ENCODE results near the gene XAB2. TPM values are rescaled to one million over a fixed set of nuclear protein-coding genes. Genes with fewer than 3 reads are reported as not detected.
A peak's percentile ranks its signal among the peaks of the same experiment; 100 is the strongest.

Gene XAB2
- total and polyA plus RNA-seq, 2 experiments from 2014 or later = 12.2 to 33.0 TPM

DNA sequence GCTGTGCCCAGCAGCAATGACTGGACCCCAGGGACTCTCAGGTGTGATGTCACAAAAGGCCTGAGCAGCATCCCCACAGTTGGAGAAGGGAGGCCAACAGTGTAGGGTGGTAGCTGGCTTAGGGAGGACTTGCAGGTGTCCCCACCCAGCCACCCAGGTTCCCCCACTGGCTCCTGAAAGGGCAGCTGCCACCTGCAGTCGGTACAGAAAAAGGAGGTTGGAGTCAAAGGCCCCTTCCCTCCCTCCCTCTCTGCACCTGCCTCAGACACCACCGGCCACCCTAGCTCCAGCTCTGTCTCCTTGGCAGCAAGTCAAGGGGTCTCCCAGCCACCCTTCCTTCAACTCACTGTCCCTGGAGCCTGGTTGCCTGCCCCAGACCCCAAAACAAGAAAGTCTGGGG, 4.4 kb upstream of the XAB2 start, which contains the start of gene PCP2:
PCP2 (minus strand) TSS at position 22 of the 400 bp plus-strand sequence. CDS start 262 bp downstream, outside the sequence.
- Histone ChIP-seq H3K9ac (no peak within 1 kb of the TSS), H3F3A (ENCODE audit: insufficient read depth) (no peaks in the 10 kb centered on the region), H3K36me3 (ENCODE audit: low read depth) (no peaks in the 10 kb centered on the region), H2AFZ (no peak within 1 kb of the TSS), H3K9me3 (ENCODE audit: low read depth) (no peaks in the 10 kb centered on the region), H3K27me3 (replicated peaks; ENCODE audit: insufficient read depth) (0 out of 2 replicates have a peak, but pooled peaks cover 7% of the 10 kb centered on the region), H3K4me2 (ENCODE audit: unreplicated experiment) (no peak within 1 kb of the TSS), H3K27ac (no peak within 1 kb of the TSS), H3K79me2 (ENCODE audit: insufficient read depth) (peaks cover 31% of the 10 kb centered on the region), H4K20me1 (ENCODE audit: insufficient read depth) (no peaks in the 10 kb centered on the region), H3K4me1 (ENCODE audit: insufficient read depth) (peaks cover 7% of the 10 kb centered on the region; the same call in 1 of the 2 replicates), H3K9me2 (ENCODE audit: insufficient read depth) (no peaks in the 10 kb centered on the region), H3K4me3 (no peak within 1 kb of the TSS)
- in situ Hi-C loops (cut with MboI) = no loop called here
- 20 to 25% methylated on average over 2 of the region's 2 CpGs for WGBS, 2 experiments (ENCODE audit: low coverage in 1 of 2, low lambda C conversion rate in 2 of 2, missing lambda C conversion rate in 2 of 2)
- no peak for DNase-seq
- TF ChIP-seq EZH2 (IDR thresholded peaks at IDR 0.05; ENCODE audit: insufficient read depth, poor library complexity, severe bottlenecking) (no peak), EZH2phosphoT487 (IDR thresholded peaks at IDR 0.05; ENCODE audit: insufficient read depth, low read depth) (no peak)

- Histone ChIP-seq H3K79me2 (ENCODE audit: insufficient read depth) (peaks cover 42% of the 10 kb centered on the region), H3K27ac (no peak overlapping the region), H3K4me1 (ENCODE audit: insufficient read depth) (peaks cover 14% of the 10 kb centered on the region), H3F3A (ENCODE audit: insufficient read depth) (no peaks in the 10 kb centered on the region), H3K4me2 (ENCODE audit: unreplicated experiment) (no peak overlapping the region), H3K9me3 (ENCODE audit: low read depth) (no peaks in the 10 kb centered on the region), H3K4me3 (no peak overlapping the region), H2AFZ (no peak overlapping the region), H3K36me3 (ENCODE audit: low read depth) (no peaks in the 10 kb centered on the region), H3K27me3 (replicated peaks; ENCODE audit: insufficient read depth) (0 out of 2 replicates have a peak, but pooled peaks cover 3% of the 10 kb centered on the region), H3K9me2 (ENCODE audit: insufficient read depth) (no peaks in the 10 kb centered on the region), H3K9ac (no peak overlapping the region), H4K20me1 (ENCODE audit: insufficient read depth) (no peaks in the 10 kb centered on the region)
- no peak for DNase-seq
- in situ Hi-C loops (cut with MboI) = no loop called here
- TF ChIP-seq EZH2phosphoT487 (IDR thresholded peaks at IDR 0.05; ENCODE audit: insufficient read depth, low read depth) = no peak
- TF ChIP-seq EZH2 (IDR thresholded peaks at IDR 0.05; ENCODE audit: insufficient read depth, poor library complexity, severe bottlenecking) = no peak
- WGBS, 2 experiments (ENCODE audit: low coverage in 1 of 2, low lambda C conversion rate in 2 of 2, missing lambda C conversion rate in 2 of 2) = 87 to 90% methylated on average over 28 to 40 of the region's 40 CpGs
These were observed 3.2 kb upstream of the XAB2 start for GRCh38 chr19:7632340-7633203.

DNA sequence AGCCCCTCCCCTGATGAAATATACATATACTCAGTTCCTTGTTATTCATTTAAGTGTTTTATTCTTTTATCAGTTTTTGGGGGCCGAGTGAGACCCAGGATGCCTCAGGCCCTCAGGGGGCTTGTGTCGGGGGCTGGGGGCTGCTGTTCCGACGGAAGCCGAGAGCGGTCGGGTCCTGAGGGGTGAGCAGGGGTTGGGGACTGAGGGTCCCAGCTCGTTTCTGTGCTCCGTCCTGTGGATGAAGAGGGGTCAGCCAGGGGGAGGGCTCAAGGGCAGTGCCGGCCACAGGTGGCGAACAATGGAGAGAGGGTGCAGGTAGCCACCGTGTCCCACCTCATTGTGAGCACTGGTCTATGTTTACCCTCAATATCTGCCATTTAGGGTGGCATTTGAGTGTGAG, 2.2 kb upstream of the XAB2 start:
- Histone ChIP-seq H3F3A (ENCODE audit: insufficient read depth) (no peaks in the 10 kb centered on the region), H2AFZ (no peak overlapping the region), H3K4me3 (no peak overlapping the region), H3K27me3 (replicated peaks; ENCODE audit: insufficient read depth) (no peaks in the 10 kb centered on the region), H3K9me3 (ENCODE audit: low read depth) (no peaks in the 10 kb centered on the region), H3K36me3 (ENCODE audit: low read depth) (no peaks in the 10 kb centered on the region), H4K20me1 (ENCODE audit: insufficient read depth) (no peaks in the 10 kb centered on the region), H3K4me1 (ENCODE audit: insufficient read depth) (peaks cover 14% of the 10 kb centered on the region), H3K9me2 (ENCODE audit: insufficient read depth) (no peaks in the 10 kb centered on the region), H3K79me2 (ENCODE audit: insufficient read depth) (peaks cover 52% of the 10 kb centered on the region), H3K27ac (no peak overlapping the region), H3K4me2 (ENCODE audit: unreplicated experiment) (no peak overlapping the region), H3K9ac (no peak overlapping the region)
- in situ Hi-C loops (cut with MboI) = no loop called here
- DNase-seq = no peak
- WGBS, 2 experiments (ENCODE audit: low coverage in 1 of 2, low lambda C conversion rate in 2 of 2, missing lambda C conversion rate in 2 of 2) = 87 to 90% methylated on average over 8 to 12 of the region's 12 CpGs
- no peak for TF ChIP-seq EZH2 (IDR thresholded peaks at IDR 0.05; ENCODE audit: insufficient read depth, poor library complexity, severe bottlenecking)
- no peak for TF ChIP-seq EZH2phosphoT487 (IDR thresholded peaks at IDR 0.05; ENCODE audit: insufficient read depth, low read depth)

DNA sequence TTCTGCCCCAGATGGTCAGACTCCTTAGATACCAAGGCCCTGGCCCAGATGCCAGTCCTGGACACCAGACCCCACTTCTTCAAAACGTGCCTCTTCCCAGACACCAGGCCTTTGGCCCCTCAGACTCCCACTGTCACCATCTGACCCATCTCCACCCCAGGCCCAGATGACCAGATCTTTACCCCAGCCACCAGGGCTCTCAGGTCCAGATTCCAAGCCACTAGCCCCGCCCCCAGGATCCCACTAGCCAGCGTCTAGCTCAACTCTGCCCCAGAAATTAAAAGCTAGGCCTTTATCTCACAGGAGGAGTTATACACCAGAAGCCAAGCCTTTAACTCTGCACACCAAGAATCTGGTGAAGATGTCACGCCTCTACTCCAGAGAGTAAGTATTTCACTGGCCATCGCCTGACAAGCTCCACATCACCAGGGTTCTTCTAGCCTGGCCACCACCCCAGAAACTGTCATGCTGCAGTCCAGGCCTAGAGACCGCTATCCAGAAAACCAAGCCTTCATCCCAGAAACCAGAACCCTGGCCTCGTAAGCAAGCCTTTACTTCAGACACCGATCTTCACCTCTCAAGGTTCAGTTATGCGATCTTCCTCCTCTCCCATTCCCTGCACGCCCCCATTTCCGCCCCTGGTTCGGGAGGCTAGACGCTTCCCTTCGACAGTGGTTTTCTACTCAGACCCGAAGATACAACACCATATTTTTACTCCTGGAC, 595 bp downstream of the XAB2 start:
- H3K9ac ChIP-seq = peak overlapping the region; percentile 100
- H2AFZ ChIP-seq = peak overlapping the region; percentile 80
- no peaks in the 10 kb centered on the region for H3K27me3 ChIP-seq (replicated peaks; ENCODE audit: insufficient read depth)
- TF ChIP-seq EZH2phosphoT487 (IDR thresholded peaks at IDR 0.05; ENCODE audit: insufficient read depth, low read depth) (no peak), EZH2 (IDR thresholded peaks at IDR 0.05; ENCODE audit: insufficient read depth, poor library complexity, severe bottlenecking) (no peak)
- H3K27ac ChIP-seq = peak overlapping the region; percentile 56
- H3K9me2 ChIP-seq (ENCODE audit: insufficient read depth) = no peaks in the 10 kb centered on the region
- H3K79me2 ChIP-seq (ENCODE audit: insufficient read depth) = peaks cover 70% of the 10 kb centered on the region
- H3K4me1 ChIP-seq (ENCODE audit: insufficient read depth) = peaks cover 14% of the 10 kb centered on the region
- 7% methylated on average over 15 of the region's 15 CpGs for WGBS, 2 experiments (ENCODE audit: low coverage in 1 of 2, low lambda C conversion rate in 2 of 2, missing lambda C conversion rate in 2 of 2)
- H3K4me3 ChIP-seq = peak overlapping the region; percentile 96
- in situ Hi-C loops (cut with MboI) = no loop called here
- peak; percentile 48 for DNase-seq
- no peaks in the 10 kb centered on the region for H3K36me3 ChIP-seq (ENCODE audit: low read depth)
- H4K20me1 ChIP-seq (ENCODE audit: insufficient read depth) = no peaks in the 10 kb centered on the region
- no peaks in the 10 kb centered on the region for H3F3A ChIP-seq (ENCODE audit: insufficient read depth)
- H3K9me3 ChIP-seq (ENCODE audit: low read depth) = no peaks in the 10 kb centered on the region
- peak overlapping the region; percentile 89 for H3K4me2 ChIP-seq (ENCODE audit: unreplicated experiment)
